B cell (primary cell): ENCODE measurements around the gene MEGF11.

ENCODE experiments used
- CTCF ChIP-seq: fragments of 200-600 bp; IDR thresholded peaks from one replicate; pipeline ENCODE4 v1.8.0; 2022; ENCODE audit warnings: antibody characterized with exemption, mild to moderate bottlenecking
- EZH2 ChIP-seq: IDR thresholded peaks from 2 replicates; pipeline ENCODE4 v1.6.1; 2012; ENCODE audit warnings: borderline replicate concordance, low read depth, mild to moderate bottlenecking, moderate library complexity, low read length; ENCODE audit not compliant: insufficient read depth, poor library complexity, severe bottlenecking

- TF ChIP-seq CTCF (no peak), EZH2 (no peak)
These were observed 228.5 kb downstream of the MEGF11 start for GRCh38 chr15:66025015-66025452.
